HPDE6-E6E7 (cell line): ENCODE results near the gene RPL7A.
"Not testable (repeated sequence)": the region's sequence is repeated elsewhere in the genome, so short reads cannot be mapped to it uniquely, and the experiment has no call there.

ENCODE experiments used
- DNase-seq: peaks from one replicate; pipeline ENCODE4 v3.0.0; 2011; ENCODE audit warnings: missing footprints; ENCODE audit errors: extremely low spot score

RPL7A gene

GRCh38 chr9:133327834-133328484 is 20.1 kb upstream of the RPL7A start:
- no peak for DNase-seq

GRCh38 chr9:133329306-133330156 is 18.5 kb upstream of the RPL7A start:
- not testable (repeated sequence) for DNase-seq

- no peak for DNase-seq
These were observed 16.8 kb upstream of the RPL7A start for GRCh38 chr9:133331221-133331620.

- no peak for DNase-seq
These were observed 16.2 kb upstream of the RPL7A start for GRCh38 chr9:133331641-133332380.

GRCh38 chr9:133332381-133332730 is 15.7 kb upstream of the RPL7A start:
- DNase-seq, result no peak

GRCh38 chr9:133333011-133333410 is 15.0 kb upstream of the RPL7A start:
- DNase-seq, result no peak

GRCh38 chr9:133333566-133333965 is 14.5 kb upstream of the RPL7A start:
- DNase-seq, result no peak

- no peak for DNase-seq
These were observed 13.9 kb upstream of the RPL7A start for GRCh38 chr9:133334161-133334560.

GRCh38 chr9:133334888-133335287 is 13.1 kb upstream of the RPL7A start:
- not testable (repeated sequence) for DNase-seq

GRCh38 chr9:133335924-133336811 is 11.8 kb upstream of the RPL7A start, which contains the start of gene SURF6:
SURF6 (minus strand) TSS chr9:133336188; CDS start chr9:133336132, 56 bp downstream.
- peak; percentile 84 for DNase-seq

GRCh38 chr9:133339641-133340040 is 8.4 kb upstream of the RPL7A start:
- DNase-seq, result no peak

GRCh38 chr9:133340256-133340655 is 7.8 kb upstream of the RPL7A start:
- no peak for DNase-seq

- DNase-seq, result no peak
These were observed 7.1 kb upstream of the RPL7A start for GRCh38 chr9:133340916-133341315.

- DNase-seq, result no peak
These were observed 6.5 kb upstream of the RPL7A start for GRCh38 chr9:133341369-133342068.

GRCh38 chr9:133342069-133342406 is 6.0 kb upstream of the RPL7A start:
- DNase-seq, result no peak

GRCh38 chr9:133342570-133342969 is 5.4 kb upstream of the RPL7A start:
- no peak for DNase-seq

- DNase-seq, result no peak
These were observed 3.9 kb upstream of the RPL7A start for GRCh38 chr9:133344071-133344470.

GRCh38 chr9:133344979-133345378 is 3.0 kb upstream of the RPL7A start:
- DNase-seq, result no peak

- no peak for DNase-seq
These were observed 2.4 kb upstream of the RPL7A start for GRCh38 chr9:133345596-133345995.

- DNase-seq, result no peak
These were observed 1.8 kb upstream of the RPL7A start for GRCh38 chr9:133346021-133346785.
